GM10266 (cell line): ENCODE measurements around the gene MYH14.

Experiments
- DNase-seq: peaks from one replicate; pipeline ENCODE4 v3.0.0; 2012; ENCODE audit errors: extremely low spot score
- TF ChIP-seq, protein P1 (sequence below): IDR thresholded peaks from 2 replicates; pipeline ENCODE4 v1.5.1; 2012; ENCODE audit warnings: mild to moderate bottlenecking, low read depth; ENCODE audit not compliant: control insufficient read depth, insufficient read depth; ENCODE audit errors: missing control alignments

The MYH14 gene

DNA sequence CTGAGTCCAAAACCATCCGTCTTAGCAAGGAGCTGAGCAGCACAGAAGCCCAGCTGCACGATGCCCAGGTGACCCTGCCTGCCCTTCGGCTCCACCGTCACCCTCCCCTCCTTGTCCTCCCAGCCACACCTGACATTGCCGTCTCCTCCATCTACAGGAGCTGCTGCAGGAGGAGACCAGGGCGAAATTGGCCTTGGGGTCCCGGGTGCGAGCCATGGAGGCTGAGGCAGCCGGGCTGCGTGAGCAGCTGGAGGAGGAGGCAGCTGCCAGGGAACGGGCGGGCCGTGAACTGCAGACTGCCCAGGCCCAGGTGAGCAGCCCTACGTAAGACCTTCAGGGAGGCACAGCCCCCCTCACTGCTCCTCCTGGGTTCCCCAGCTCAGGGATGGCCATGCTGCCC is 76.7 kb downstream of the MYH14 start:
- no peak for DNase-seq
- TF ChIP-seq, protein P1, sequence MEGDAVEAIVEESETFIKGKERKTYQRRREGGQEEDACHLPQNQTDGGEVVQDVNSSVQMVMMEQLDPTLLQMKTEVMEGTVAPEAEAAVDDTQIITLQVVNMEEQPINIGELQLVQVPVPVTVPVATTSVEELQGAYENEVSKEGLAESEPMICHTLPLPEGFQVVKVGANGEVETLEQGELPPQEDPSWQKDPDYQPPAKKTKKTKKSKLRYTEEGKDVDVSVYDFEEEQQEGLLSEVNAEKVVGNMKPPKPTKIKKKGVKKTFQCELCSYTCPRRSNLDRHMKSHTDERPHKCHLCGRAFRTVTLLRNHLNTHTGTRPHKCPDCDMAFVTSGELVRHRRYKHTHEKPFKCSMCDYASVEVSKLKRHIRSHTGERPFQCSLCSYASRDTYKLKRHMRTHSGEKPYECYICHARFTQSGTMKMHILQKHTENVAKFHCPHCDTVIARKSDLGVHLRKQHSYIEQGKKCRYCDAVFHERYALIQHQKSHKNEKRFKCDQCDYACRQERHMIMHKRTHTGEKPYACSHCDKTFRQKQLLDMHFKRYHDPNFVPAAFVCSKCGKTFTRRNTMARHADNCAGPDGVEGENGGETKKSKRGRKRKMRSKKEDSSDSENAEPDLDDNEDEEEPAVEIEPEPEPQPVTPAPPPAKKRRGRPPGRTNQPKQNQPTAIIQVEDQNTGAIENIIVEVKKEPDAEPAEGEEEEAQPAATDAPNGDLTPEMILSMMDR = no peak

DNA sequence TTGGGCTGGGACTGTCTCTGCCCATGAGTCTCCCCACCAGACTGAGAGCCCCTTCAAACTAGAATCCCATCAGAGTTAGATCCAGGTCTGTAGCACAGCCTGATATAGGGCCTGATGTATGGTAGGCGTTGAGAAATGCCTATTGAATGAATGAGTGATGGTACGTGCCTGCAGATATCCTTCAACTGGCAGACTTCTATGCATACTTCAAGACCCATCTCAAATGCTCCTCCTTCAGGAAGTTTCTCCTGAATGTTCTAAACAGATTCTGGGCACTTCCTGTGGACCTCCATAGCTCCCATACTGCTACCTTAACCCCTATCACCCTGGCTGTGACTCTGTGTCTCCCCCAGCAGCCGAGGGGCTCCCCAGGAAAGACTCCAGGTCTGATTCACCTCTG is 77.6 kb downstream of the MYH14 start:
- TF ChIP-seq, protein P1 = no peak
- no peak for DNase-seq

DNA sequence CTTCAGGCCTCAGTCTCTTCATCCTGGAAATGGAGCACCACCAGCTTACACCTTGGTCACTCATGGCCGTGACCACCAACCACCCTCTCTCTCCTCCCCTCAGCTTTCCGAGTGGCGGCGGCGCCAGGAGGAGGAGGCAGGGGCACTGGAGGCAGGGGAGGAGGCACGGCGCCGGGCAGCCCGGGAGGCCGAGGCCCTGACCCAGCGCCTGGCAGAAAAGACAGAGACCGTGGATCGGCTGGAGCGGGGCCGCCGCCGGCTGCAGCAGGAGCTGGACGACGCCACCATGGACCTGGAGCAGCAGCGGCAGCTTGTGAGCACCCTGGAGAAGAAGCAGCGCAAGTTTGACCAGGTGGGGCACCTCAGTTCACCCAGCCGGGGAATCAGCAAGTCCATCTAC is 78.1 kb downstream of the MYH14 start:
- TF ChIP-seq, protein P1 = no peak
- DNase-seq = no peak

DNA sequence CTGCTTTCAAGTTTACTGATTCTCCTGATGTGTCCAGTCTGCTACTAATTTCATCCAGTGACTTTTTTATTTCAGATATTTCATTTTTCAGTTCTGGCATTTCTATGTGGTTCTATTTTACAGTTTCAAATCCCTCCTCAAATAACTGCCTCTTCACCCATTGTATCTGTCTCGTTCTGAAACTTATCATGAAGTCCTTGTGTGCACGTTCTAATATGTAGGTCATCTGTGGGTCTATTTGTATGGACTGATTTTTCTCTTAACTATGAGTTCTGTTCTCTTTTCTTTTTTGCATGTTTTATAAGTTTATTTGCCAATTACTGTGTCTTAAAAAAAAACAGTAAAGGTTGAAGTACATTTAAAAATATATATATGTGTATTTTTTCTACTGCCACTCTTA is 82.4 kb downstream of the MYH14 start:
- TF ChIP-seq, protein P1 = no peak
- DNase-seq = no peak

DNA sequence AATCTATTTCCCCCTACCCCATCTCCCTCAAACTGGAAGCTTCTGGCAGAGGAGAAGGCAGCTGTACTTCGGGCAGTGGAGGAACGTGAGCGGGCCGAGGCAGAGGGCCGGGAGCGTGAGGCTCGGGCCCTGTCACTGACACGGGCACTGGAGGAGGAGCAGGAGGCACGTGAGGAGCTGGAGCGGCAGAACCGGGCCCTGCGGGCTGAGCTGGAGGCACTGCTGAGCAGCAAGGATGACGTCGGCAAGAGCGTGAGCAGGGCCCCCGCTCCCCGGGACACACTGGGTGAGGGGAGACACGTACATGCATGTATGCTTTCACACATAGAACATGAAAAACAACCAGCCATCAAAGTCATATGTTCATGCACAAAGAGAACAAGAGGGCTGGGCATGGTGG is 83.0 kb downstream of the MYH14 start:
- DNase-seq = no peak

DNA sequence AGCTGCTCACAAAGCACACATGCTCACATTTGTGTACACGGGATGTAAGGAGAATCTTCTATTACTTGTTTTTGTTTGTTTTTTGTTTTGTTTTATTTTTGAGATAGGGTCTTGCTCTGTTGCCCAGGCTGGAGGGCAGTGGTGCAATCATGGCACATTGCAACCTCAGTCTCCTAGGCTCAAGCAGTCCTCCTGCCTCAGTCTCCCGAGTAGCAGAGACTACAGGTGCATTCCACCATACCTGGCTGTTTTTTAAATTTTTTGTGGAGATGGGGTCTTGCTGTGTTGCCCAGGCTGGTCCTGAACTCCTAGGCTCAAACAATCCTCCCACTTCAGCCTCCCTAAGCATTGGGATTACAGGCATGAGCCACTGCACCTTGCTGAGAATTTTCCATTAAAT is 83.9 kb downstream of the MYH14 start:
- DNase-seq = no peak
- TF ChIP-seq, protein P1 = no peak

More for the DNA sequence above, 83.0 kb downstream of the MYH14 start:
- TF ChIP-seq, protein P1 = no peak

DNA sequence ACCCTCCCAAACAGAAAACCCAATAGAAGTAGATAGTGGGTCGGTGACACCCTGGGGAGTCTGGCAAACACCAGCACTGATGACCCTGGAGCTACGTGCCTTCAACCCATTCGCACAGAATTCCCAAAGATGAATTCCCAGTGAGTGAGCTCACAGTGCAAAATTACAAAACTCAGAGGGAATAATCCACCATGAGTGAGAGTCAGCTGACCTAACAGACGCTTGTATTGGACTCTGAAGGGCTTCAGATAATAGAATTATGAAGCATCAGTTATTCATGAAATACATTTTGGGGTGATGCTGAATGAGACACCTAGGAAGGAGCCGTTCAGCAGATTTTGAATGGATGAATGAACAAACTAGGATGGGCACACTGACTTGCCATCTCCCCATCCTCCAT is 85.5 kb downstream of the MYH14 start:
- TF ChIP-seq, protein P1 = no peak
- DNase-seq = no peak
